GM19467 (cell line): ENCODE results near the gene C12orf50.
"Not testable (repeated sequence)": the region's sequence is repeated elsewhere in the genome, so short reads cannot be mapped to it uniquely, and the experiment has no call there.

Source experiments
- ATAC-seq: cut with Tn5 transposase; IDR thresholded peaks from one replicate; pipeline ENCODE4 v1.9.1; 2021; ENCODE audit warnings: mild to moderate bottlenecking, moderate library complexity; ENCODE audit not compliant: unreplicated experiment

The C12orf50 gene

GRCh38 chr12:87991483-87991882 is 37.7 kb downstream of the C12orf50 start:
- no peak for ATAC-seq

DNA sequence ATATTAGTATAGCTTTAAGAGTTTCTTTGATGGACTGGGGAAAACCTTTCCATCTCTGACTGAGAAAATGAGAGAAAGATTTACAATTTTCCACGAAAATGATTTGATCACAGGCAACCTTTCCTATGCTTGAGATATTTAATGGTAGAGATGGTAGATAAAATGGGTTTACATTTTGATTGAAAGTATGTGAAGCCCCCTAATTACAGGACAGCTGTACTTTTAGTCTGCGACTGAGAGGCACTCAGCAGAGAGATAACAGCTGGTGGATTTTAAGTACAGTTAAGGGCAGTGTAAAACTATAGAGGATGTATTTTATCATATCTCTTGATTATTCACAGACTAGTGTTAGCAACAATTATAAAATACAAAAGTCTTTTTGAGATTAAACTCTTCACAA is 40.7 kb downstream of the C12orf50 start:
- ATAC-seq = no peak

GRCh38 chr12:87985069-87985675 is 44.0 kb downstream of the C12orf50 start:
- ATAC-seq = no peak

- ATAC-seq = no peak
Observed at GRCh38 chr12:87982208-87982607, 47.0 kb downstream of the C12orf50 start.

DNA sequence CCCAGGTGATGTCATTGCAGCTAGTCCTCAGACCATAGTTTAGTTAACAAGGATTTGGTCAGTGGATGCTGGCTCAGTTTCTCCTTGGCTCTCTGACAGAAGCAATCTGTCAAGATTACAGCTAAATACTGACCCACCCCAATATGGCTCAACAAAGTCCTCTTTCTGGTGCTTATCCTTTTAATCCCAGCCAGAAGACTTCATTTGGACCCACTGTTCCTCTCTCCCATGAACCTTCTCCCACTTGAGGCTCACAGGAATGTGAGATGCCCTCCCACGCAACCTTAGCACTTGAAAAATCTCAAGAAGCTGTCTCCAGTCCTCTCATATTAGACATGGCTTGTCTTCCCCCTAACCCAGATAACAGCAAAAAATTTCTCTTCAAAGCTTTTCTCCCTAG is 47.7 kb downstream of the C12orf50 start:
- no peak for ATAC-seq

GRCh38 chr12:87975879-87976278 is 53.3 kb downstream of the C12orf50 start:
- no peak for ATAC-seq

DNA sequence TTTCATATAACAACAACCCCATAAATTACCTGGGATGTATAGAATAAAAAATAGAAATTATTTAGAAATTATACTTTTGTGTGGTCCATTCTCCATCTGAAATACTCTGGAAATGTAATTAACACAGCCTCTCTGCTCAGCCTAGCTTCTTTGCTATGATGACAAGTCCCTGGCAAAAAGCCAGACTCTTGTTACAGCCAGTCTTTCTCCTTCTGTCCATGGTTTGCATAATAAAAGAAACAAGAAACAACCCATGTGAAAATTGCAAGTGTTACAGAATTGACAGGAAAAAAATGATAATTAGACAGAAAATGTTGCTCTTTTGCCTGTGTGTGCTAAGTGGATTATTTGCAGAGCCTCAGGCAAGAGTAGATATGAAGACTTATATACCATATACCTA is 61.3 kb downstream of the C12orf50 start:
- no peak for ATAC-seq

- no peak for ATAC-seq
Observed at GRCh38 chr12:87960566-87960965, 68.6 kb downstream of the C12orf50 start.

- ATAC-seq = not testable (repeated sequence)
Observed at GRCh38 chr12:87954028-87954427, 75.2 kb downstream of the C12orf50 start.

- ATAC-seq = no peak
Observed at GRCh38 chr12:87953256-87953860, 75.8 kb downstream of the C12orf50 start.

DNA sequence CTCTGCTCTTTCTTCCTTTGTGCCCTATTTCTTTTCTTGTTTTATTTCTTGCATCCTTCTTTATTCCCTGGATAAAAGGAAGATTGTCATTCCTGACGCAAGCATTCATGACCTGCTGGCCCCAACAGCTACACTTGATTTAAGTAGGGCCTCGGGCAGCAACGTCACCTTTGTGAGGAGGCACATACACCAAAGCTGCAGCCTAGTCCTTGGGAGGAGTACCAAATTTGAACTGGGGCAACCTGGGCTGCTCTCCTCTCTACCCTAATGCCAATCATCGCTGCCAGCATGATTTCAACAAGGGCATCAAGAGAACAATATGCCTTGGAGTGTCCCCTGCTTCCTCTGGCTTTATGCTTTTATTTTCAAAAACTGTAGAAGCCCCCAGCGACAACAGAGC is 76.4 kb downstream of the C12orf50 start:
- ATAC-seq = no peak

DNA sequence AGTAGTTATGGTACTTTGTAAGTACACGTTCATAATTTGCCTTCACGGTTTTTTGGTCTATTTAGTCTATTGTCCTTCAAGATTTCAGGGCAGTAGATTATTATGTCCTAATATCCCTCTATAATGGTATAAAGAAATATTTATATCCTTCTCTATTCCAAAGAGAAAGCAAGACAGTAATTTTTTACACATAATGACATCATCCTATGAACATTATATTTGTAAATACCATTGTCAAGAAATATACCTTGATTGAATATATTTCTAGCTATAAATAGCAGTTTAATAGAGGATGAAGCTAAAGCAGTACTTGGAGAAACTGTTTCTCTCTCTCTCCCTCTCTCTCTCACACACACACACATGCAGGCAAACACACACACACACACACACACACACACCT is 77.0 kb downstream of the C12orf50 start:
- no peak for ATAC-seq

DNA sequence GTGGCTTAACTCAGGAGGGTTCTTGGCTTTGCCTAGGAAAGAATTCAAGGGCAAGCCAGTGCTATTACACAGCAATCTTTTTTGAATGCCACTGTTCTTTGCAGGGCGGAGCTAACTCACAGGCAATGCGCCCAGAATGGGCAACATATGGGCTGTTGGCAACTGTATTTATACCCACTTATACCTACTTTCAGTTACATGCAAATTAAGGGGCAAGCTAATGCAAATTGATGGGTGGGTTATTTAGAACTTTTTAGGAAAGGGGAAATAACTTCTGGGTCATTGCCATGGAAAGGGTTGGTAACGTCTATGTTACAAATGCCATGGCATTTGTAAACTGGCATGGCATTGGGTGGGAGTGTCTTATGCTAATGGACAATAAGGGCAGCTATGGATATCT is 85.4 kb downstream of the C12orf50 start:
- ATAC-seq = no peak

GRCh38 chr12:87943023-87943422 is 86.2 kb downstream of the C12orf50 start:
- no peak for ATAC-seq

DNA sequence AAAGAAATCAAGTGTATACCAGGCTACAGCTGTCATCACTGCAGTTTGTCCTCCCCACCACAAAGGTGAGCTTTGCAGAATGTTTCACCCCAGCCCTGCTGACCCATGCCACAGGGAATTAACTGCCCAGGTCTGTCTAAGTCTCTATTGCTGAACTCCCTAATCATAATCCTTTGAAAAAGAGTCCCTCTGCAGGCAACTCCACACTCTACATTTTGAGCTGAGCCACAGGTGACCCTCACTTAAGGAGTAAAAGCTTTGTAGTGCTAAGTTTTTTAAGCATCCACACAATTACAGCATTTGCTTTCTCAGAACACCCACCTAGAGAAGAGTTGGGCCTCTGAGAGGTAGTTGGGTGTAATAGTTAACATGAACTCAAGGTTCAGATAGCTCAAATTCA is 90.0 kb downstream of the C12orf50 start:
- ATAC-seq = no peak

DNA sequence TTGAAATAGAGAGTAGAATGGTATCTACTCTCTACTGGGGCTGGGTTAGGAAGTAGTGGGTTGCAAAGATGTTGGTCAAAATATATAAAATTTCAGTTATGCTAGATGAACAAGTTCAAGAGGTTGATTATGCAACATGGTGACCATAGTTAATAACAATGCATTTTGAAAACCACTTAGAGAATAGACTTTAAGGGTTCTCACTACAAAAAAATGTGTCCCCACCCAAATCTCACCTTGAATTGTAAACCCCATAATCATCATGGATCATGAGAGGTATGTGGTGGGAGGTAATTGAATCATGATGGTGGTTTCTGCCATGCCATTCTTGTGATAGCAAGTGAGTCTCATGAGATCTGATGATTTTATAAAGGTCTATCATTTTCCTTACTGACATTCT is 94.0 kb downstream of the C12orf50 start:
- ATAC-seq = no peak

GRCh38 chr12:87933991-87934390 is 95.2 kb downstream of the C12orf50 start:
- ATAC-seq = no peak

GRCh38 chr12:87931812-87932211 is 97.4 kb downstream of the C12orf50 start:
- no peak for ATAC-seq

DNA sequence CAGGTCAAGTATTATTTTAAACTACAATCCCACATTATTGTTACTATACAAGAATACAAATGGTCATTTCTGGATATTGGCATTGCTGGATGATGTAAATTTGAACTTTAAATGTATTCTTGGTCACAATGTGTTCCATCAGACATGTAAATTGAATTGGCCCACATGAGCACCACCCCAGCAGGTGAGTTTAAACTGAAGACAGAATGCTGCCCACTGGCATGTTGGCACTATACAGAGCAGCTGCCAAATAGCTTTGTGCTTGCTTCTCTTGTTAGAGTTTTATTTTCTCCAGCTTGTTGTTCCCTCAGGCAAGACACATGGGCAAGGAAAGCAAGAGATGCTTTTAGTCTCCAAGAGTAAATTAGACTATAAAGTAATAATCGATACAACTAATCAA is 98.6 kb downstream of the C12orf50 start:
- ATAC-seq = no peak
